K562 (cell line): ENCODE measurements around the gene UFSP2. TPM values are rescaled to one million over a fixed set of nuclear protein-coding genes. Genes with fewer than 3 reads are reported as not detected.

Experiments
- E2F6 ChIP-seq, 2 experiments: IDR thresholded peaks; 2 replicates each; pipeline ENCODE4 v1.6.1; 2011; ENCODE audit warnings: borderline replicate concordance in 1 of 2, control low read depth in 1 of 2, low read depth in 1 of 2, low read length in 1 of 2, mild to moderate bottlenecking in 1 of 2, mixed read lengths in 1 of 2, moderate library complexity in 1 of 2; ENCODE audit not compliant: insufficient read depth in 1 of 2, insufficient read length in 1 of 2, poor library complexity in 1 of 2, severe bottlenecking in 1 of 2; ENCODE audit errors: extremely low read depth in 1 of 2
- ETS1 ChIP-seq: conservative IDR thresholded peaks from 2 replicates; pipeline ENCODE4 v1.6.1; 2011; ENCODE audit warnings: low read depth, mild to moderate bottlenecking, low read length; ENCODE audit not compliant: control insufficient read depth
- KHSRP ChIP-seq: fragments of 450-650 bp; IDR thresholded peaks from 2 replicates; pipeline ENCODE4 v1.6.1; 2017
- KLF10 ChIP-seq: fragments of 250-450 bp; sonication (Bioruptor Pico); IDR thresholded peaks from 2 replicates; pipeline ENCODE4 v1.6.1; 2021; ENCODE audit warnings: matching md5 sums
- MBD2 ChIP-seq: sonication (generic); IDR thresholded peaks from 2 replicates; pipeline ENCODE4 v1.6.1; 2016; ENCODE audit warnings: low read depth, borderline replicate concordance
- MEIS2 ChIP-seq: fragments of 450-650 bp; IDR thresholded peaks from 2 replicates; pipeline ENCODE4 v1.6.1; 2014; ENCODE audit warnings: mild to moderate bottlenecking; ENCODE audit not compliant: partially characterized antibody
- NFATC3 ChIP-seq: fragments of 450-650 bp; IDR thresholded peaks from 2 replicates; pipeline ENCODE4 v1.6.1; 2017; ENCODE audit warnings: mild to moderate bottlenecking
- NRF1 ChIP-seq, 2 experiments: fragments of 450-650 bp; IDR thresholded peaks in 1 of 2; conservative IDR thresholded peaks in 1 of 2; 2 replicates each; pipeline ENCODE4 v1.6.1; 2014; ENCODE audit warnings: mild to moderate bottlenecking in 2 of 2
- RAD51 ChIP-seq: fragments of 450-650 bp; IDR thresholded peaks from 2 replicates; pipeline ENCODE4 v1.7.1; 2016; ENCODE audit warnings: low read depth, mild to moderate bottlenecking, borderline replicate concordance
- RBM17 ChIP-seq: fragments of 200-400 bp; formaldehyde crosslinking; IDR thresholded peaks from 2 replicates; pipeline ENCODE4 v1.6.1; 2017; ENCODE audit warnings: low read depth, mild to moderate bottlenecking, low read length, borderline replicate concordance
- RERE ChIP-seq: sonication (generic); formaldehyde crosslinking; IDR thresholded peaks from 2 replicates; pipeline ENCODE4 v1.8.0; 2023; ENCODE audit warnings: missing genetic modification reagents, mild to moderate bottlenecking, borderline replicate concordance
- RFX1 ChIP-seq: fragments of 450-650 bp; IDR thresholded peaks from 2 replicates; pipeline ENCODE4 v1.6.1; 2016; ENCODE audit warnings: mild to moderate bottlenecking, moderate library complexity
- SRSF9 ChIP-seq: fragments of 200-400 bp; formaldehyde crosslinking; IDR thresholded peaks from 2 replicates; pipeline ENCODE4 v1.6.1; 2017; ENCODE audit warnings: low read depth, low read length, borderline replicate concordance
- ZKSCAN1 ChIP-seq: fragments of 150-350 bp; IDR thresholded peaks from 2 replicates; pipeline ENCODE4 v1.6.1; 2016; ENCODE audit warnings: low read depth, low read length
- ZNF77 ChIP-seq: fragments of 250-450 bp; sonication (Bioruptor Pico); IDR thresholded peaks from 2 replicates; pipeline ENCODE4 v1.5.0; 2020
- polyA plus RNA-seq, 8 experiments: library from polyadenylated mRNA; depleted of rRNA in 4 of 8; stranded (reverse) in 5 of 8; unstranded in 3 of 8; fragments of >200 nt; fragmentation: Nextera tagmentation in 2 of 8; fragmentation: Illumina TruSeq in 1 of 8; extraction: Ambion mirVana in 2 of 8; extraction: Trizol in 1 of 8; gene quantifications; 2 replicates each; pipeline versions ENCODE4 v1.2.1 to v1.2.3, GENCODE V29; 2011 to 2014; ENCODE audit warnings: inconsistent platforms in 1 of 8, missing spikeins in 1 of 8
- total RNA-seq, 7 experiments: library from RNA; depleted of rRNA in 6 of 7; stranded (reverse); fragments of >200 nt in 6 of 7; fragmentation: Illumina TruSeq in 2 of 7; extraction: Trizol in 2 of 7; gene quantifications; 2 replicates each; pipeline versions ENCODE4 v1.2.1 to v1.2.3, GENCODE V29; 2011 to 2021; ENCODE audit warnings: low replicate concordance in 1 of 7
- TF ChIP-seq, protein P1 (sequence below): fragments of 250-450 bp; sonication (Bioruptor Pico); IDR thresholded peaks from 2 replicates; pipeline ENCODE4 v1.4.0; 2020; ENCODE audit warnings: mild to moderate bottlenecking

The UFSP2 gene
- total and polyA plus RNA-seq, 9 of the 15 experiments (the other 6 are each of a cell fraction or from before 2014, with no cell fraction given): 20.1 to 55.8 (median 26.6) TPM

GRCh38 chr4:185425647-185426352, at the start of gene UFSP2 (continued):
- TF ChIP-seq RERE (CRISPR knock-in tag) (no peak), ZNF77 (CRISPR knock-in tag) (no peak), RFX1 (peak; percentile 97), KLF10 (CRISPR knock-in tag) (no peak), NRF1 (conservative IDR thresholded peaks at IDR 0.05 in 1 of 2, IDR thresholded peaks at IDR 0.05 in 1 of 2) (peak; percentile 89 to 91), RBM17 (no peak), SRSF9 (no peak), KHSRP (peak; percentile 89), ZKSCAN1 (peak; percentile 28; the same call in 1 of the 2 replicates), E2F6 (IDR thresholded peaks at IDR 0.05; ENCODE audit: borderline replicate concordance in 1 of 2, extremely low read depth in 1 of 2, insufficient read depth in 1 of 2, insufficient read length in 1 of 2, low read depth in 1 of 2, low read length in 1 of 2, poor library complexity in 1 of 2, severe bottlenecking in 1 of 2) (peak; percentile 92 to 94), ETS1 (peak; percentile 47), MEIS2 (peak; percentile 4), MBD2 (peak; percentile 99), NFATC3 (no peak), RAD51 (no peak)
- TF ChIP-seq, protein P1, sequence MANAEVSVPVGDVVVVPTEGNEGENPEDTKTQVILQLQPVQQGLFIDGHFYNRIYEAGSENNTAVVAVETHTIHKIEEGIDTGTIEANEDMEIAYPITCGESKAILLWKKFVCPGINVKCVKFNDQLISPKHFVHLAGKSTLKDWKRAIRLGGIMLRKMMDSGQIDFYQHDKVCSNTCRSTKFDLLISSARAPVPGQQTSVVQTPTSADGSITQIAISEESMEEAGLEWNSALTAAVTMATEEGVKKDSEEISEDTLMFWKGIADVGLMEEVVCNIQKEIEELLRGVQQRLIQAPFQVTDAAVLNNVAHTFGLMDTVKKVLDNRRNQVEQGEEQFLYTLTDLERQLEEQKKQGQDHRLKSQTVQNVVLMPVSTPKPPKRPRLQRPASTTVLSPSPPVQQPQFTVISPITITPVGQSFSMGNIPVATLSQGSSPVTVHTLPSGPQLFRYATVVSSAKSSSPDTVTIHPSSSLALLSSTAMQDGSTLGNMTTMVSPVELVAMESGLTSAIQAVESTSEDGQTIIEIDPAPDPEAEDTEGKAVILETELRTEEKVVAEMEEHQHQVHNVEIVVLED (CRISPR knock-in tag): peak; percentile 66
